Stimulated activated naive CD8-positive, alpha-beta T cell treated with anti-CD3 and anti-CD28 coated beads, Interleukin-15, Interleukin-2, amounts not matched to agents 100 ng/mL and 50 ng/mL, for 24 hours (primary cell): ENCODE results near the gene CDK7.
A peak's percentile ranks its signal among the peaks of the same experiment; 100 is the strongest.
"Not testable (repeated sequence)": the region's sequence is repeated elsewhere in the genome, so short reads cannot be mapped to it uniquely, and the experiment has no call there.

Experiments used
- H3K27ac Mint-ChIP-seq: one replicate; pipeline ENCODE4 v1.8.0; 2021; ENCODE audit warnings: mild to moderate bottlenecking, mixed read lengths
- H3K27me3 Mint-ChIP-seq: one replicate; pipeline ENCODE4 v1.8.0; 2021; ENCODE audit warnings: mixed read lengths
- H3K36me3 Mint-ChIP-seq: one replicate; pipeline ENCODE4 v1.8.0; 2021; ENCODE audit warnings: low read depth, mixed read lengths
- H3K4me1 Mint-ChIP-seq: one replicate; pipeline ENCODE4 v1.8.0; 2021; ENCODE audit warnings: low read depth, mixed read lengths
- H3K4me3 Mint-ChIP-seq: one replicate; pipeline ENCODE4 v1.8.0; 2021; ENCODE audit warnings: mild to moderate bottlenecking, mixed read lengths
- H3K9me3 Mint-ChIP-seq: one replicate; pipeline ENCODE4 v1.8.0; 2021; ENCODE audit warnings: mixed read lengths

The CDK7 gene

GRCh38 chr5:69220371-69220770, 14.3 kb upstream of the CDK7 start:
- H3K4me3 Mint-ChIP-seq, H3K36me3 Mint-ChIP-seq, H3K9me3 Mint-ChIP-seq, H3K27me3 Mint-ChIP-seq, H3K27ac Mint-ChIP-seq: not testable (repeated sequence)
- peaks cover 26% of the 10 kb centered on the region for H3K4me1 Mint-ChIP-seq

GRCh38 chr5:69220833-69221232, 13.9 kb upstream of the CDK7 start:
- H3K36me3 Mint-ChIP-seq, H3K27me3 Mint-ChIP-seq, H3K4me3 Mint-ChIP-seq, H3K27ac Mint-ChIP-seq, H3K9me3 Mint-ChIP-seq: not testable (repeated sequence)
- peaks cover 26% of the 10 kb centered on the region for H3K4me1 Mint-ChIP-seq

DNA sequence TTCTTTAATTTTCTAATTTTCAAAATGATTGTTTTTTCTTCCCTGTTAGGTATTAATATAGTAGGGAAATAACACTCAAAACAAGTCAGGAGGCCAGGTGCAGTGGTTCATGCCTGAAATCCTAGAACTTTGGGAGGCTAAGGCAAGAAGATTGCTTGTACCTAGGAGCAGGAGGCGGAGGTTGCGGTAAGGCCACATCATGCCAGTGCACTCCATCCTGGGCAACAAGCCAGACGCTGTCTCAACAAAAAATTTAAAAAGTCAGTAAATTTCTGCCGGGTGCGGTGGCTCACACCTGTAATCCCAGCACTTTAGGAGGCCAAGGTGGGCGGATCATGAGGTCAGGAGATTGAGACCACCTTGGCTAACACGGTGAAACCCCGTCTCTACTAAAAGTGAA, 10.2 kb upstream of the CDK7 start:
- Mint-ChIP-seq H3K4me1 (peaks cover 7% of the 10 kb centered on the region), H3K27ac (no peak overlapping the region), H3K9me3 (no peaks in the 10 kb centered on the region), H3K4me3 (no peak overlapping the region), H3K36me3 (peaks cover 12% of the 10 kb centered on the region), H3K27me3 (no peaks in the 10 kb centered on the region)

- Mint-ChIP-seq H3K27me3 (no peaks in the 10 kb centered on the region), H3K27ac (no peak overlapping the region), H3K4me1 (peaks cover 7% of the 10 kb centered on the region), H3K9me3 (no peaks in the 10 kb centered on the region), H3K36me3 (peaks cover 20% of the 10 kb centered on the region), H3K4me3 (no peak overlapping the region)
These were observed 8.8 kb upstream of the CDK7 start for GRCh38 chr5:69225860-69226259.

DNA sequence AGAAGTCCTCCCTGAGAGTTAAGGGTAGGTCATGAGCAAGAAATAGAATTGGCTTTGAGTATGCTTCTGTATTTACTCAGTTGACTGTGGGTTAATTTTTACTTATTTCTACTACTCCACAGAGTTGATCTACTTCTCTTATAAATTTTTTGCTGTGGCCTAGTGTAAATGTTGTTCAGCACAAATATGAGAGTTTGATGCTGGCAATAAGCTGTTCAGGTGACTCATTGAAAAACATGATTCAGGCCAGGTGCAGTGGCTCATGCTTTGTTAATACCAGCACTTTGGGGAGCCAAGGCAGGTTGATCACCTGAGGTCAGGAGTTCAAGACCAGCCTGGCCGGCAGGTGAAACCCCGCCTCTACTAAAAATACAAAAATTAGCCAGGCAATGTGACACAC, 4.5 kb upstream of the CDK7 start:
- H3K4me3 Mint-ChIP-seq, result no peak overlapping the region
- no peak overlapping the region for H3K27ac Mint-ChIP-seq
- peaks cover 9% of the 10 kb centered on the region for H3K4me1 Mint-ChIP-seq
- peaks cover 20% of the 10 kb centered on the region for H3K36me3 Mint-ChIP-seq
- no peaks in the 10 kb centered on the region for H3K27me3 Mint-ChIP-seq
- H3K9me3 Mint-ChIP-seq, result no peaks in the 10 kb centered on the region

DNA sequence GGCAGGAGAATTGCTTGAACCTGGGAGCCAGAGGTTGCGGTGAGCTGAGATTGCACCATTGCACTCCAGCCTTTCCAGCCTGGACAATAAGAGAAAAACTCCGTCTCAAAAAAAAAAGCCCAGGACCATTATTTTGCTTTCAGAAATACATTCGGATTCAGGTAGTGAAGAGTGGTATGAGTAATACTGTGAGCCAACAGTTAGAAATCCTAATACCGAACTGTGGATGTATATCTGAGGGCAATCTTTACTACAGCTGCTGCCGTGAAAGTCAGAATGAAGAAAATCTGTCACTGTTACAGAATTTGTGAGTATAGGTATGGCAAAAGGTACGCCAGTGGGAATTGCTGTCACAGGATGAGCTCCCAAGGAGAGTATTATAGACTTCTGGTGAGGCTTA, 3.4 kb upstream of the CDK7 start:
- Mint-ChIP-seq H3K4me1 (peaks cover 16% of the 10 kb centered on the region), H3K27me3 (no peaks in the 10 kb centered on the region), H3K9me3 (no peaks in the 10 kb centered on the region), H3K4me3 (no peak overlapping the region), H3K36me3 (peaks cover 16% of the 10 kb centered on the region), H3K27ac (no peak overlapping the region)

GRCh38 chr5:69231851-69232250, 2.8 kb upstream of the CDK7 start:
- no peak overlapping the region for H3K4me3 Mint-ChIP-seq
- no peaks in the 10 kb centered on the region for H3K9me3 Mint-ChIP-seq
- H3K27ac Mint-ChIP-seq, result no peak overlapping the region
- H3K4me1 Mint-ChIP-seq, result peaks cover 20% of the 10 kb centered on the region
- H3K36me3 Mint-ChIP-seq, result peaks cover 19% of the 10 kb centered on the region
- no peaks in the 10 kb centered on the region for H3K27me3 Mint-ChIP-seq

- not testable (repeated sequence) for H3K27me3 Mint-ChIP-seq, H3K27ac Mint-ChIP-seq, H3K9me3 Mint-ChIP-seq
- Mint-ChIP-seq H3K4me1 (peaks cover 50% of the 10 kb centered on the region), H3K36me3 (peaks cover 41% of the 10 kb centered on the region), H3K4me3 (peak overlapping the region; percentile 65)
These were observed 2.0 kb downstream of the CDK7 start for GRCh38 chr5:69236733-69237132.

GRCh38 chr5:69237877-69238276, 3.2 kb downstream of the CDK7 start:
- Mint-ChIP-seq H3K27me3 (no peaks in the 10 kb centered on the region), H3K9me3 (no peaks in the 10 kb centered on the region), H3K27ac (no peak overlapping the region), H3K36me3 (peaks cover 50% of the 10 kb centered on the region), H3K4me1 (peaks cover 53% of the 10 kb centered on the region), H3K4me3 (no peak overlapping the region)

- Mint-ChIP-seq H3K36me3 (peaks cover 50% of the 10 kb centered on the region), H3K4me1 (peaks cover 56% of the 10 kb centered on the region), H3K27me3 (no peaks in the 10 kb centered on the region), H3K4me3 (no peak overlapping the region), H3K9me3 (no peaks in the 10 kb centered on the region), H3K27ac (no peak overlapping the region)
These were observed 4.1 kb downstream of the CDK7 start for GRCh38 chr5:69238760-69239251.

- Mint-ChIP-seq H3K4me1 (peaks cover 47% of the 10 kb centered on the region), H3K9me3 (peaks cover 5% of the 10 kb centered on the region), H3K27me3 (no peaks in the 10 kb centered on the region), H3K36me3 (peaks cover 67% of the 10 kb centered on the region), H3K4me3 (no peak overlapping the region), H3K27ac (no peak overlapping the region)
These were observed 7.7 kb downstream of the CDK7 start for GRCh38 chr5:69242215-69242927.

GRCh38 chr5:69245031-69245430, 10.3 kb downstream of the CDK7 start:
- Mint-ChIP-seq H3K27ac (no peak overlapping the region), H3K4me1 (peaks cover 33% of the 10 kb centered on the region), H3K36me3 (peaks cover 65% of the 10 kb centered on the region), H3K27me3 (no peaks in the 10 kb centered on the region), H3K9me3 (peaks cover 5% of the 10 kb centered on the region), H3K4me3 (no peak overlapping the region)

DNA sequence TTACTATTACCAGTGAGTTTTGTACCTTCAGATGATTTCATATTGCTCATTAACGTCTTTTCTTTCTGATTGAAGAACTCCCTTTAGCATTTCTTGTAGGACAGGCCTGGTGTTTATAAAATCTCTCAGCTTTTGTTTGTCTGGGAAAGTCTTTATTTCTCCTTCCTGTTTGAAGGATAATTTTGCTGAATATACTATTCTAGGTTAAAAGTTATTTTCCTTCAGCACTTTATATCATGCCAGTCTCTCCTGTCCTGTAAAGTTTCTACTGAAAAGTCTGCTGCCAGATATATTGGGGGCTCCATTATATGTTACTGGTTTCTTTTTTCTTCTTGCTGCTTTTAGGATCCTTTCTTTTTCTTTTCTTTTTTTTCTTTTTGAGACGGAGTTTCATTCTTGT, 13.3 kb downstream of the CDK7 start:
- no peaks in the 10 kb centered on the region for H3K27me3 Mint-ChIP-seq

DNA sequence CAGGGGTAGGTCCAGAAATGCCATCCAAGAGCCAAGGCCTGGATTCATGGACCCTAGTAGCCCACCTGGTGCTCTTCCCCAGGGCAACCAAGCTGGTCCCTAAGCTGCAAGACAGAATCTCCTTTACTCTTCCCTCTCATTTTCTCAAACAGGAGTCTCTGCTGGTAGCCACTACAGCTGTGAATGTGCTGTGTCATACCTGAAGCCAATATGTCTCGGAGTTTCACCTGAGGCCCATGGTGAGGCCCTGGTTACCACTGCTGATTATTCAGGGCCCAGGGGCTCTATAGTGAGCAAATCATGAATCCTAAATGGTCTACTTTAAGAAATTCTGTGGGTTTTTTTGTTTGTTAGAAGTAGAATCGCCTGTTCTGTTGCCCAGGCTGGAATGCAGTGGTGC, 15.9 kb downstream of the CDK7 start:
- Mint-ChIP-seq H3K9me3 (peaks cover 5% of the 10 kb centered on the region), H3K36me3 (peaks cover 46% of the 10 kb centered on the region), H3K4me1 (peaks cover 7% of the 10 kb centered on the region), H3K4me3 (no peak overlapping the region), H3K27ac (no peak overlapping the region), H3K27me3 (no peaks in the 10 kb centered on the region)

More for the DNA sequence above, 13.3 kb downstream of the CDK7 start:
- Mint-ChIP-seq H3K4me1 (peaks cover 18% of the 10 kb centered on the region), H3K9me3 (peaks cover 5% of the 10 kb centered on the region), H3K36me3 (peaks cover 49% of the 10 kb centered on the region), H3K27ac (no peak overlapping the region), H3K4me3 (no peak overlapping the region)

DNA sequence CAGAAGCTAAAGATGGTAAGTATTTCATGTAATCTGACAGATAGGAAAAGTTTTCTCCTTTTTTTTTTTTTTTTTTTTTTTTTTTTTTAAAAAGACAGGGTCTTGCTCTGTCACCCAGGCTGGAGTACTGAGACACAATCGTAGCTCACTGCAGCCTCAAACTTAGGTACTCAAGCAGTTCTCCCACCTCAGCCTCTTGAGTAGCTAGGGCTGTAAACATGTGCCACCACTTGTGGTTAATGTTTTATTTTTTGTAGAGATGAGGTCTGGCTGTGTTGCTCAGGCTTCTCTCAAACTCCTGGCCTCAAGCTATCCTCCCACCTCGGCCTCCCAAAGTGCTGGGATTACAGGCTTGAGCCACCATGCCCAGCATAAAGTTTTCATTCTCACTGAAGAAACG, 17.8 kb downstream of the CDK7 start:
- no peak overlapping the region for H3K4me3 Mint-ChIP-seq
- peaks cover 41% of the 10 kb centered on the region for H3K36me3 Mint-ChIP-seq
- no peak overlapping the region for H3K27ac Mint-ChIP-seq
- H3K9me3 Mint-ChIP-seq, result no peaks in the 10 kb centered on the region
- H3K27me3 Mint-ChIP-seq, result no peaks in the 10 kb centered on the region
- H3K4me1 Mint-ChIP-seq, result no peaks in the 10 kb centered on the region

DNA sequence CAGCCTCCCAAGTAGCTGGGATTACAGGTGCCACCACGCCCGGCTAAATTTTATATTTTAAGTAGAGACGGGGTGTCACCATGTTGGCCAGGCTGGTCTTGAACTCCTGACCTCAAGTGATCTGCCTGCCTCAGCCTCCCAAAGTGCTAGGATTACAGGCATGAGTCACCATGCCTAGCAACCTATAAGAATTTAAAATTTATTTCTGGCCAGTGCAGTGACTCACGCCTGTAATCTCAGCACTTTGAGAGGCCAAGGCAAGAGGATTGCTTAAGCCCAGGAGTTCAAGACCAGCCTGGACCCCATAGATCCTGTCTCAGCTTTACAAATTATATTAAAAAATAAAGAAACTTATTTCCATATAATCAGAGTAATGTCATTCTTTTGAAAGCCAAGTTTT, 21.3 kb downstream of the CDK7 start:
- not testable (repeated sequence) for H3K27ac Mint-ChIP-seq, H3K4me1 Mint-ChIP-seq, H3K27me3 Mint-ChIP-seq, H3K4me3 Mint-ChIP-seq, H3K9me3 Mint-ChIP-seq
- peaks cover 47% of the 10 kb centered on the region for H3K36me3 Mint-ChIP-seq
